HCT116 (cell line): ENCODE results near the gene RBM47. TPM values are rescaled to one million over a fixed set of nuclear protein-coding genes. Genes with fewer than 3 reads are reported as not detected.

Source experiments
- ATAC-seq: fragments of 200-7000 bp; cut with Tn5 transposase; 2 replicates; pipeline ENCODE4 v1.9.1; 2020; ENCODE audit warnings: mild to moderate bottlenecking, moderate library complexity
- BruUV-seq: library from RNA; stranded (reverse); fragments of 400-500 nt; replicated peaks from 2 replicates; lab custom pipeline; 2021; lab: Mats Ljungman, UMichigan
- CTCF ChIA-PET: fragments of 300-600 bp; sonication (Branson Sonifier 250); formaldehyde crosslinking; loops from one replicate; lab custom pipeline; 2021; ENCODE audit warnings: antibody characterized with exemption; lab: Charles Lee
- POLR2A ChIA-PET: fragments of 300-600, 350-600 bp; sonication (Branson Sonifier 250); formaldehyde crosslinking; loops from one replicate; lab custom pipeline; 2021; ENCODE audit warnings: antibody characterized with exemption; lab: Charles Lee
- RAD21 ChIA-PET, 2 experiments: fragments of 300-600 bp; sonication (Branson Sonifier 250); formaldehyde crosslinking; loops; one replicate each; lab custom pipeline; 2023; ENCODE audit warnings: low total read pairs in 2 of 2; ENCODE audit not compliant: uncharacterized antibody in 2 of 2, unreplicated experiment in 2 of 2, low non-redundant PET in 1 of 2; lab: Charles Lee
- DNase-seq: peaks from one replicate; pipeline ENCODE4 v3.0.0-alpha.2; 2010; ENCODE audit warnings: low read depth, low spot score
- H2AFZ ChIP-seq: fragments of 200-600 bp; shearing (Covaris generic), sonication (generic); 2 replicates; pipeline ENCODE4 v1.6.1; 2017; ENCODE audit warnings: low read depth, mixed run types, mixed read lengths, antibody characterized with exemption, low read length; ENCODE audit not compliant: poor library complexity, severe bottlenecking
- H3K27ac ChIP-seq: 2 replicates; pipeline ENCODE4 v1.5.1; 2012; ENCODE audit warnings: low read depth, low read length
- H3K27me3 ChIP-seq: fragments of 200-600 bp; sonication (generic); 2 replicates; pipeline ENCODE4 v1.6.1; 2016; ENCODE audit warnings: mixed run types, low read length, mixed read lengths; ENCODE audit not compliant: insufficient read depth
- H3K36me3 ChIP-seq, 2 experiments: fragments of 200-500 bp in 1 of 2; fragments of 200-600 bp in 1 of 2; sonication (Bioruptor generic) in 1 of 2; sonication (generic) in 1 of 2; 2 replicates each; pipeline versions ENCODE4 v1.5.1 to v1.6.1; 2014 to 2016; ENCODE audit warnings: low read length in 2 of 2, inconsistent platforms in 1 of 2, mixed read lengths in 1 of 2, mixed run types in 1 of 2; ENCODE audit not compliant: insufficient read depth in 2 of 2, control insufficient read depth in 1 of 2
- H3K4me1 ChIP-seq, 2 experiments: fragments of 200-600 bp in 1 of 2; sonication (generic) in 1 of 2; 2 replicates each; pipeline versions ENCODE4 v1.5.1 to v1.6.1; 2012 to 2017; ENCODE audit warnings: low read length in 2 of 2, inconsistent platforms in 1 of 2, mild to moderate bottlenecking in 1 of 2, mixed read lengths in 1 of 2, mixed run types in 1 of 2, moderate library complexity in 1 of 2; ENCODE audit not compliant: insufficient read depth in 2 of 2, control insufficient read depth in 1 of 2
- H3K4me2 ChIP-seq: fragments of 200-600 bp; sonication (generic); 2 replicates; pipeline ENCODE4 v1.6.1; 2017; ENCODE audit warnings: mixed run types, low read length, mixed read lengths
- H3K4me3 ChIP-seq, 2 experiments: fragments of 200-600 bp in 1 of 2; sonication (generic) in 1 of 2; replicated peaks in 1 of 2; 2 replicates each; pipeline ENCODE4 v1.5.1; 2011 to 2016; ENCODE audit warnings: low read length in 2 of 2, control low read depth in 1 of 2, low read depth in 1 of 2, mild to moderate bottlenecking in 1 of 2, mixed read lengths in 1 of 2, mixed run types in 1 of 2
- H3K79me2 ChIP-seq: fragments of 200-600 bp; sonication (generic); 2 replicates; pipeline ENCODE4 v1.6.1; 2017; ENCODE audit warnings: mild to moderate bottlenecking, mixed run types, low read length, moderate library complexity, mixed read lengths; ENCODE audit not compliant: insufficient read depth
- H3K9ac ChIP-seq: fragments of 200-600 bp; sonication (generic); 2 replicates; pipeline ENCODE4 v1.6.1; 2016; ENCODE audit warnings: low read length, mixed read lengths
- H3K9me2 ChIP-seq: fragments of 200-600 bp; sonication (generic), shearing (Covaris generic); 2 replicates; pipeline ENCODE4 v1.6.1; 2017; ENCODE audit warnings: mixed run types, mild to moderate bottlenecking, moderate library complexity; ENCODE audit not compliant: insufficient read depth
- H3K9me3 ChIP-seq, 2 experiments: fragments of 200-500 bp in 1 of 2; fragments of 200-600 bp in 1 of 2; sonication (Bioruptor generic) in 1 of 2; sonication (generic) in 1 of 2; 2 replicates each; pipeline ENCODE4 v1.6.1; 2014 to 2017; ENCODE audit warnings: low read length in 2 of 2, mixed read lengths in 2 of 2, inconsistent platforms in 1 of 2, low read depth in 1 of 2, mild to moderate bottlenecking in 1 of 2, mixed run types in 1 of 2, moderate library complexity in 1 of 2; ENCODE audit not compliant: control insufficient read depth in 1 of 2, insufficient read depth in 1 of 2
- H4K20me1 ChIP-seq: fragments of 200-600 bp; sonication (generic), shearing (Covaris generic); 2 replicates; pipeline ENCODE4 v1.6.1; 2017; ENCODE audit warnings: mixed run types, mild to moderate bottlenecking, moderate library complexity; ENCODE audit not compliant: insufficient read depth
- CTCF ChIP-seq, 3 experiments: fragments of 200-600 bp in 1 of 3; sonication (generic) in 1 of 3; IDR thresholded peaks in 2 of 3; conservative IDR thresholded peaks in 1 of 3; 2 replicates each; pipeline ENCODE4 v1.5.1; 2012 to 2017; ENCODE audit warnings: low read depth in 2 of 3, low read length in 2 of 3, antibody characterized with exemption in 1 of 3, borderline replicate concordance in 1 of 3, control low read depth in 1 of 3, mild to moderate bottlenecking in 1 of 3, mixed read lengths in 1 of 3, mixed run types in 1 of 3, moderate library complexity in 1 of 3; ENCODE audit not compliant: insufficient read depth in 1 of 3
- EGR1 ChIP-seq: IDR thresholded peaks from 2 replicates; pipeline ENCODE4 v1.6.1; 2012; ENCODE audit warnings: low read depth
- MAX ChIP-seq: IDR thresholded peaks from 2 replicates; pipeline ENCODE4 v1.6.1; 2012
- POLR2A ChIP-seq: IDR thresholded peaks from 2 replicates; pipeline ENCODE4 v1.7.0; 2011; ENCODE audit warnings: borderline replicate concordance; ENCODE audit not compliant: insufficient read depth, insufficient read length; ENCODE audit errors: extremely low read depth
- REST ChIP-seq: IDR thresholded peaks from 2 replicates; pipeline ENCODE4 v1.6.1; 2012; ENCODE audit warnings: low read depth
- TCF7L2 ChIP-seq: IDR thresholded peaks from 2 replicates; pipeline ENCODE4 v1.7.0; 2011; ENCODE audit warnings: borderline replicate concordance, inconsistent platforms; ENCODE audit not compliant: insufficient read depth, insufficient read length; ENCODE audit errors: extremely low read depth
- intact Hi-C: fragments of 100-400 bp; cut with micrococcal nuclease; formaldehyde crosslinking; loops from 2 replicates; pipeline ENCODE4 v1.10.0; 2022
- total RNA-seq: library from RNA; stranded (reverse); gene quantifications from one replicate; pipeline ENCODE4 v1.2.1, GENCODE V29; 2021; ENCODE audit not compliant: unreplicated experiment

Gene RBM47
- total RNA-seq, 1 experiment from 2014 or later, result 22.2 TPM

GRCh38 chr4:40627540-40627939 is 2.1 kb downstream of the RBM47 start:
- POLR2A ChIA-PET, result no interaction called here
- no peak overlapping the region for H3K4me2 ChIP-seq

More at GRCh38 chr4:40627540-40627939, 2.1 kb downstream of the RBM47 start:
- Histone ChIP-seq H2AFZ (no peak overlapping the region), H3K79me2 (0 out of 2 replicates have a peak, but pooled peaks cover 4% of the 10 kb centered on the region), H3K4me3 (no peak overlapping the region), H3K36me3 (no peaks in the 10 kb centered on the region)
- intact Hi-C loops, result no loop called here
- RAD21 ChIA-PET, result no interaction called here
- no TSS peak for BruUV-seq
- TF ChIP-seq MAX, result no peak
- TF ChIP-seq TCF7L2, result no peak
- TF ChIP-seq CTCF (IDR thresholded peaks at IDR 0.05 in 2 of 3, conservative IDR thresholded peaks at IDR 0.05 in 1 of 3; ENCODE audit: borderline replicate concordance in 1 of 3, insufficient read depth in 1 of 3, low read depth in 2 of 3, low read length in 2 of 3), result no peak
- no peak for TF ChIP-seq POLR2A
- no peak for TF ChIP-seq REST
- TF ChIP-seq EGR1, result no peak
- TF ChIP-seq, all 23 proteins: peak for 0
- Histone ChIP-seq H3K27me3 (no peaks in the 10 kb centered on the region), H3K9me2 (no peaks in the 10 kb centered on the region), H3K9me3 (no peaks in the 10 kb centered on the region), H3K4me1 (peaks cover 22 to 29% of the 10 kb centered on the region in 2 experiments), H4K20me1 (no peaks in the 10 kb centered on the region), H3K9ac (no peak overlapping the region), H3K27ac (no peak overlapping the region)
- CTCF ChIA-PET, result no interaction called here
- DNase-seq (no peak), ATAC-seq (no peak)
